DMS153 treated with DMSO at 0.1 percent for 48 hours (cell line): Measurements from ENCODE around the gene CHST15.

Experiments used
- DNase-seq: peaks from one replicate; lab custom pipeline; 2025; ENCODE audit not compliant: unreplicated experiment; lab: John Stamatoyannopoulos, UW

Gene CHST15

DNA sequence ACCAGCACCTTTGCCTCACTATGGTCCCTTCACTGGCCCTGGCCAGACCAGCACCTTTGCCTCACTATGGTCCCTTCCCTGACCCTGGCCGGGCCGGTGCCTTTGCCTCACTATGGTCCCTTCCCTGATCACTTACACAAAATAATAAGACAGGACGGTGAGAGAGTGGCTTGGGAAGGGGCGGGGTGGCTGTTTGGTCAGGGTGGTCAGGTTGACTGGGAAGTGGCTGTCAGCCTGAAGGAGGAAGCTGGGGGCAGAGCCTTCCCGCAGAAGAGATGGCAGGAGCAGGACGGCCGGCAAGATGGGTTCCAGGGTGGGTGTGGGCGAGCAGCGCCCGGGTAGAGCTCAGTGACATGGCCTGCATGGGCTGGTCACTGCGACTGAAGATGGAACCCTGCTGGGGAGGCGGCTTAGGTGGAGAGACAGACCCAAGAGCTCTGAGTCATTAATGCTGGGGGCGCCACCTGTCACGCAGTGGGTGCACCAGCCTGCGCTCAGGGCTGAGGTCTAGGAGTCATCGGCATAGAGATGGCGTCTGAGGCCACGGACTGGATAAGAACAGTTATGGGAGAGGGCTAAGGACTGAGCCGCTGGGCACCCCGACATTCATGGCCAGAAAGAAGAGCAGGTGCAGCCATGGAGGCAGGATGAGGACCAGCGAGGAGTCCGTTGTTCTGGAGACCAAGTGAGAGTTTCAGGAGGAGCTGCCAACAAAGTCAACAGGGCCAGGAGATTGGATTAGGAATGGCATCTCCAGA is 91.8 kb downstream of the CHST15 start:
- DNase-seq, result no peak

DNA sequence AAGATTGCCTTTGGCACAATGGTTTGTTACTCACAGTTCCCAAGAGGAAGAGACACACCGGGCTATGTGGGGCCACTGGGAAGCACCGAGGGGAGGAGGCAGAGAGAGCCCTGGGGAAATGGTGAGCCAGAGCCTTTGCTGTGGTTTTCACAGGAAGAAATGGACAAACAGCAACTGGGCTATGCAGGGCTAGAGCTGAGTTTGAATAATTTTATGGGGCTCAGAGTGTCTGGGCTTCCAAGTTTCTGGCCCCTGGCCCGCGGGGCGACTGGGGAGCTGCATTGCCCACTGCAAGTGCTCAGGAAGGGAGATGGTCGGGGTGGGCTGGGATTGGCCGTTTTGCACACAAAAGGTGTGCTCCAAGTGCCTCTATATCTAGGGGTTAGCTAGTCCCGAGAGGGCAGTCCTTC is 92.6 kb downstream of the CHST15 start:
- DNase-seq, result no peak

- DNase-seq, result no peak
Measured at GRCh38 chr10:123999956-124000615, 93.3 kb downstream of the CHST15 start.

DNA sequence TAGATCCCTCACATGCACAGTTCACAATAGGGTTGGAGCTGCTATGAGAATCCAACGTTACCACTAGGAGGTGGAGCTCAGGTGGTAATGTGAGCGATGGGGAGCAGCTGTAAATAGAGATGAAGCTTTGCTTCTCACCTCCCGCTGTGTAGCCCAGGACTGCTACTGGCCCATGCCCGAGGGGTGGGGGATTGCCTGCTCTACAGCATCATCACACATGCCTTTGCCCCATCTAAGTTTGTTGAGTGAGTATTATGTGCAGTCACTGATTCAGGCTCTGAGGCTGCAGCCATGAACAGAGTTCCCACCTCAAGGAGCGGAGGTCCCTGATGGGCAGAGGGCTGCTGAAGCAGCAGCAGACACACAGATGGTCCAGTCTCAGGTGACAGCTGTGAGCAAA is 94.1 kb downstream of the CHST15 start:
- DNase-seq, result no peak

DNA sequence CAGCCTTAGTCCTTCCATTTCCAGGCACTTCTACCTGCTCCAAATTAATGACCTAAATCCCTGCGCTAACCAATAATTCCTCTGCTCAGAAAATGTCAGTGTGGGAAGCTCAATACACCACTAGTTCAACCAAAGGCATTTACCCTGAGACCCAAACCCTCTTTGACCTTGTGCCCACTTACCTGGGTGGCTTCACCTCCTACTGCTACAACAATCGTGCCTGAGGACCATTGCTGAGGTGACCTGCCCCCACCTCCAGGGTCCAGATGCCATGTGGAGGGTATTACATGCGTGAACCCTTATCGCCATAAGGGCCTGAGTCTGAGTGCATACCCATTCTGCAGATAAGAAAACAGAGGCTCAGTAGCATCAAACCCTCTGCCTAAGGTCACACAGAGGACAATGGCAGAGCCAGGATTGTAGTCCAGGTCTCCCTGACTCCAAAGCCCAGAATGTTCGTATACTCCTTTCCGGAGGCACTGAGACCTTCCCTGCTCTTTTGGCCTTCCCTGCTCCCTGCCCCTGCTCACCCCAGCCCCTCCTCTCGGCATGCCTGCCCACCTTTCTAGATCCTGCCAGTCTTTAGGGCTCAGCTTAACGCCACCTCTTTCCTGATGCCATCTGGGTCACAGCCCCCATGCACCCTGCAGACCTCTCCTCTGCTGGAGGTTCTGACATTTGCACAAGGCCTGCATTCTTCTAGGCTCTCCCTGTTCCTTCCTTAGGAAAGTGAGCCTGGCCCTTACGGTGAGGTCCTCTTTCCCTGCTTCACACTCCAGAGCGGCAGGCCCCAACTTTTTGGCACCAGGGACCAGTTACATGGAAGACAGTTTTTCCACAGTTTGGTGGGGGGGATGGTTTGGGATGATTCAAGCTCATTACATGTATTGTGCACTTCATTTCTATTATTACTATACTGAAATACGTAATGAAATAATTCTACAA is 94.9 kb downstream of the CHST15 start:
- DNase-seq, result no peak

DNA sequence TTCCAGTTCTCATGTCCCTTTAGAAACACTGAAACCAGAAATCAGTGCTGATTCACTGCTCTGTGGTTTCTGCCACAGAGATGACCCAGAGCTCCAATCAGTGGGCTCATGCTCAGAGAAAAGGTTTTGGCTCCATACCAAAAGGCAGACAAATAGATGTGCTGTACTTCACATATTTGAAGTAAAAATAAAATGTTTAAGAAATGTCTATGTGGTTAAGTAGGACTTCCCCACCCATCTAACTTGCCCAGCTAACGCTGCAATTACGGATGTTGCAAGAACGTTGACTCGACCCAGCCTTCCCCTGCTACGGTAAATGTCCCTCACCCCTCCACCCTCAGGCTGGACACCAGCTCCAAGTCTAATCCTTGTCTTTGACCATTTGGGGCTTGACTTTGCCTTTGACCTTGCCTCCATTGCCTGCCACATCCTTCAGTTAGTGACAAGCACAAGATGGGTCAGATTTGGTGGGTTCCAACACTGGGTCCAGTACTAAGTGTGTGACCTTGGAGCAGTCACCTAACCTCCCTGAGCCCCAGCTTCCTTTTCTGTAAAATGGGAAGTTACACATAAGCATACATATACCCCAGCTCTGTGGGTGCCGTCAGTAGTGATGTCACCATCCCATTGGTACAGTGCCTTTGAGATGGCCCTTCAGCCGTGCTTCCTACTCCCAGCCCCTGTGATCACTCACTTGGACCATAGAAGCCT is 95.8 kb downstream of the CHST15 start:
- DNase-seq, result no peak

- no peak for DNase-seq
Measured at GRCh38 chr10:123997013-123997412, 96.4 kb downstream of the CHST15 start.

DNA sequence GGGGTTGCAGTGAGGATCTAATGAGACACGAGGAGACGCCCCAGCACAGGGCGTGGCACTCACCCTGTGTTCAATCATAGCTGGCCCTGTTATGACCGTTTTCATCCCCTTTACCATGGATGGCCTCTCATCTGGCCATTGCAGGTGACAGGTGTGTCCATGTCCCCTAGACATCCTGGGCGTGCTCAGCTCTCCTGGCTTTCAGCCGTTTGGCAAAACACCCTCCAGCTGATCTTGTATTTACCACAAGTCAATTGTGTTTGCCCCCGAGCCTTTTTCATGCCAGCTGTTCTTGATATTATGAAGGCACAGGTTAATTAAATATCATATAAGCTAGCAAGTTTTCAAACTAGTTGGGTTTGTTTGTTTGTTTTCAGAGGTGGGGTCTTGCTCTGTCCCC is 97.1 kb downstream of the CHST15 start:
- DNase-seq, result no peak

GRCh38 chr10:123995461-123996131 is 97.8 kb downstream of the CHST15 start:
- peak; percentile 20 for DNase-seq

DNA sequence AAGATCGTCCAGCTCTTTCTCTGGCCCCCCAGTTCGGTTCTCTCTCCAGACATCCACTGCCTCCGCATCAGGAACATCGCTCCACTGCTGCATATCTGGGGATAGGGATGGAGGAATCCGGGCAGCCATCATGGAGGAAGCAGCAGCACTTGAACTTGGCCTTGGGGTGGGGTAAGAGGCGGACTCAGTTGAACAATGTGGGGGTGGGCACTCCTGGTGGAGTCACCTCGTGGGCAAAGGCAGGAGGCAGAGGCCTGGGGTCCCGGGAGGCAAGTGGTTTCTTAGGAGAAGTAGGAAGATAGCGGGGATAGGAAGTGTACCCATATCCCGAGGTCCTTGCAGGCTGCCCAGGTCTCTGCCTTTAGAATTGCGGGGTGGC is 98.3 kb downstream of the CHST15 start:
- DNase-seq, result no peak

DNA sequence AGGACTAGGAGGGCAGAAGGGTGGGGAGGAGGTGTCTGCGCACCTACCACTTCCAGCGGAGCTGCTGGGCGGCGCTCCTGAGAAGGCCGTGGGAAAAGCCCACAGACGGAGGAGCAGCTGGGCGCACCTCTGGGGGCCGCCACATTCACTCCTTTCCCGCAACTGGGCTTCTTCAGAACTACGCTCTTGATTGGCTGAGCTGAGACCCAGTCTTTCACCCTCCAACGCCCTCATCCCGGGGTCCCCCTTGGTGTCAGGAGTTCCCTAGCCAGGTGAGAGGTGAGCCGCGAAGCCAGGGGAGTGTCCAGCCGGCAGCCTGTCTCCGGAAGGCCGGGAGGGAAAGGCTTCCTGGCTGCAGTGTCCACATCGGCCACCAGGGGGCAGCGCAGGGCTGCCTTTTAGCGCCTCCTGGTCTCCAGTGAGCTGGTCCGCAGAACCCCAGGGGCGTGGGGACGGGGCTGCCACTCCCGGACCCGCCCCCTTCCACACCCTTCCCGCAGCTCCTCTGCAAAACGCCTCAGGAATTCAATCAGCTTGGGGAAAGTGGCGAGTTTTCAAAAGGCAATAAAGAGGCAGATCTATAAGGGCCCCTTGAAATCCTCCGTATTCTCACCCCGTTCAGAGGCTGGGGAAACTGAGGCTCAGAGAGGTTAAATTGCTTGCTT is 98.8 kb downstream of the CHST15 start:
- peak; percentile 63 for DNase-seq

DNA sequence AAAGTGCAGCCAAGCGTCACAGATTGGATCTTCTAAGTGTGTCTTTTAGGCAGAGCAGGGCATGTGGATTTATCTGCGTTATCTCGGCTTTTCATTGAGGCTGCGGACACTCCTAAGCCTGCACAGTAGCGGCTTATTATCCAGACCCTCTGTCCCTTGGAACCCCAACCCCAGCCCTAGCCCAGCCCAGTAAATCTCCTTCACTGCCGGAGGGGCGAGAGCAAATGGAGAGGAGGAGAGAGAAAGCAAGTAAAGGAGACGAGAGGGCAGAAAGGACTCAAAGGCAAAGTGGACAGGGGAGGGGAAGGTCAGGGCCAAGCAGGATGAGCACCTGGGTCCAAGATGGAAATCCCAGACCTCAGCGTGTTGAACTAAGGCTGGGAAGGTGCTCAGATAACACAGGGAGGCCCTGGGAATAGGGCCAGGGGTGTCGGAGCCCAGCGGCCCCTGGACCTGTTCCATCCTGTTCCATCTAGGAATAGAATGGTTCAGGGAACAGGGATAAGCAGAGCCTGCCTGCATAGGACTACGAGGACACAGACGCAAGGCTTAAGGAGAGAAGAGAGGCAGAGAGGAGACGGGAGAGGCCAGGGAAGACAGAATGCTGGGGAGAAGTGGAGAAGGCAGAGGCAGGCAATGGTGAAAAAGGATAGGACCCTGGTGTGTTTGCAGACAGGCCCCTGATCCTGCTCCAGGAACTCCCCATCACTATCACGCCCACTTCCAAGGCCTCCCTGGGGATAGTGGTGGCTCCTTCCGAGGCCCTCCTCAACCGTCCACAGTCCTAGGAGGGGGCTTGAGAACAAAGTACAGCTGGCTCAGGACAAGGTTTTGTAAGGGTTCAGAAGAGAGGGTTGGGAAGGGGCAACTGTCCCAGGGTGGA is 99.6 kb downstream of the CHST15 start:
- no peak for DNase-seq

GRCh38 chr10:123991611-123992570 is 101.5 kb downstream of the CHST15 start:
- no peak for DNase-seq

- DNase-seq, result no peak
Measured at GRCh38 chr10:123990889-123991288, 102.5 kb downstream of the CHST15 start.

DNA sequence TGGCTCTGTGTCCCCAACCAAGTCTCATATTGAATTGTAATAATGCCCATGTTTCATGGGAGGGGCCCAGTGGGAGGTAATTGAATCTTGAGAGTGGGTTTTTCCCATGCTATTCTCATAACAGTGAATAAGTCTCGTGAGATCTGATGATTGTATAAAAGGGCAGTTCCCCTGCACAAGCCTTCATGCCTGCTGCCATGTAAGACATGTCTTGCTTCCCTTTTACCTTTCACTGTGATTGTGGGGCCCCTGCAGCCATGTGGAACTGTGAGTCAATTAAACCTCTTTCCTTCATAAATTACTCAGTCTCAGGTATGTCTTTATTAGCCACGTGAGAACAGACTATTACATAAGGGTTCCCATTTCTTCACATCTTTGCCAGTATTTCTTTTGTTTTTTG is 104.7 kb downstream of the CHST15 start:
- DNase-seq, result no peak

GRCh38 chr10:123986736-123987135 is 106.7 kb downstream of the CHST15 start:
- no peak for DNase-seq

DNA sequence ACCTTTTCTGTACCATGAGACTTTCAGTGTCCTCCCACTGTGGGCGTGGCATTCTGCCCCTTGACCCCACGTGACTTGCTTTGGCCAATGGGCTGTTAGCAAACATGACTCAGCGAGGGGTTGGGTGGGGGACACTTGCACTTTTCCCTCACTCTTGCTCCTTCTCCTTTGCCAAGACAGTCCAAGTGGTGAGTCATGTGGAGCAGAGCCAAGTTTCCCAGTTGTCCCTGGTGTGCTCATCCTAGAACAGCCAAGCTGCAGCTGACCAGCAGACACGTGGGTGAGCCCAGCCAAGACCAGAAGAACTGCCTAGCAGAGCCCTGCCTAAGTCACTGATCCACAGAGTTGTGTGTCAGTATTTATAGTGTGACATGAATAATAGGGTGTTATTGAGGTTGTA is 119.0 kb downstream of the CHST15 start:
- DNase-seq, result no peak
